Measurements from ENCODE around the gene SLC4A4.

The SLC4A4 gene

DNA sequence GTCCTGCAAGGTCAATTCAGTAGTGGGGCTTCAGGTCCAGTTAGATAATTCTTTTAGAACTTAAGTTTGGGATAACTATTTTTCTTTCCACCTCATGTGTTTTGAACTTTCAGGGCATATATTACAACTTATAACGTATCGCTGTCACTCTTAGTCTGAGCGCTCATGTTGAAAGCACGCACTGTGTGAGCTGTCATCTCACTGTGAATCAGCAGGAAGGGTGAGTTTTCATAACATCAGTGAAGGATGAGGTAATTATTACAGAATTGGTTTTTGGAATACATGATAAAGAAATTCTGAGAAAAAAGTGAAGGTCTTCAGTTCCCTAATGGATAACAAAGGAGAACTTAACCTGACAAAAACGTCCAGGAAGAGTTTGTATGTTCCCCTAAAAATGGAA, 45.1 kb upstream of the SLC4A4 start:
- H4K20me1 ChIP-seq (ENCODE audit: insufficient read depth) = no peaks in the 10 kb centered on the region
- no peaks in the 10 kb centered on the region for H3K36me3 ChIP-seq (ENCODE audit: insufficient read depth)
- H3K4me1 ChIP-seq (ENCODE audit: low read depth, poor library complexity, severe bottlenecking) = no peaks in the 10 kb centered on the region
- no peaks in the 10 kb centered on the region for H3K27me3 ChIP-seq (ENCODE audit: insufficient read depth, low read depth)
- no peaks in the 10 kb centered on the region for H3K79me2 ChIP-seq (ENCODE audit: insufficient read depth, low read depth)
- no peak overlapping the region for H3K27ac ChIP-seq
- H3K9ac ChIP-seq = no peak overlapping the region
- TF ChIP-seq CTCF (conservative IDR thresholded peaks at IDR 0.05; ENCODE audit: low read depth, low read length) = no peak
- no peak overlapping the region for H2AFZ ChIP-seq (ENCODE audit: low read depth)
- no peak overlapping the region for H3K4me2 ChIP-seq
- no peak overlapping the region for H3K4me3 ChIP-seq (IDR thresholded peaks at IDR 0.05; ENCODE audit: insufficient read depth, low read depth, low read length)

- H3K4me2 ChIP-seq = no peak overlapping the region
- no peak overlapping the region for H3K27ac ChIP-seq
- no peaks in the 10 kb centered on the region for H3K36me3 ChIP-seq (ENCODE audit: insufficient read depth)
Observed at GRCh38 chr4:71294301-71294700, 44.5 kb upstream of the SLC4A4 start.

GRCh38 chr4:71296945-71297344, 41.9 kb upstream of the SLC4A4 start:
- Histone ChIP-seq H4K20me1 (ENCODE audit: insufficient read depth) (no peaks in the 10 kb centered on the region), H3K36me3 (ENCODE audit: insufficient read depth) (no peaks in the 10 kb centered on the region), H3K27me3 (ENCODE audit: insufficient read depth, low read depth) (no peaks in the 10 kb centered on the region), H3K4me1 (ENCODE audit: low read depth, poor library complexity, severe bottlenecking) (no peaks in the 10 kb centered on the region), H2AFZ (ENCODE audit: low read depth) (no peak overlapping the region), H3K4me3 (IDR thresholded peaks at IDR 0.05; ENCODE audit: insufficient read depth, low read depth, low read length) (no peak overlapping the region), H3K9ac (no peak overlapping the region), H3K79me2 (ENCODE audit: insufficient read depth, low read depth) (no peaks in the 10 kb centered on the region), H3K4me2 (no peak overlapping the region), H3K27ac (no peak overlapping the region)
- no peak for TF ChIP-seq CTCF (conservative IDR thresholded peaks at IDR 0.05; ENCODE audit: low read depth, low read length)

More at GRCh38 chr4:71294301-71294700, 44.5 kb upstream of the SLC4A4 start:
- H3K4me1 ChIP-seq (ENCODE audit: low read depth, poor library complexity, severe bottlenecking) = no peaks in the 10 kb centered on the region
- no peaks in the 10 kb centered on the region for H3K27me3 ChIP-seq (ENCODE audit: insufficient read depth, low read depth)
- no peak overlapping the region for H3K4me3 ChIP-seq (IDR thresholded peaks at IDR 0.05; ENCODE audit: insufficient read depth, low read depth, low read length)
- H4K20me1 ChIP-seq (ENCODE audit: insufficient read depth) = no peaks in the 10 kb centered on the region
- no peak overlapping the region for H2AFZ ChIP-seq (ENCODE audit: low read depth)
- H3K9ac ChIP-seq = no peak overlapping the region
- H3K79me2 ChIP-seq (ENCODE audit: insufficient read depth, low read depth) = no peaks in the 10 kb centered on the region
- TF ChIP-seq CTCF (conservative IDR thresholded peaks at IDR 0.05; ENCODE audit: low read depth, low read length) = no peak

DNA sequence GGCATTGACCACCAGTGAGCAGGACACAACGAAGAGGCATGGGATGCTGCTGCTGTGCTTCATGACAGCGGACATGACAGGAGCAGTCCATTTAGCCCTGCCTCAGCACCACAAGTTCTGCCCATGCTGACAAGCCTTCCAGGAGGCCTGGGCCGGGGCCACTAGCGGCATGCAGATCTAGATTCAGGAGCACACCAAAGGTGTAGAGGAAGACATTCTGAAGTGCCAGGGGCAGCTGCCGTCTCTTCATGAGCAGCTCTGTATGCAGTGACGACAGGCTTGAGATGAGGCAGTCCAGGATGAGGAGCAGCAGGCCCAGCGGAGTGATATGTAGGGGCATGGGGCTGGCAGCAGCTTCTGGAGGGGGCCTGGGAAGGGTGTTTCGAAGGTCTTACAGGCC, 38.5 kb upstream of the SLC4A4 start:
- no peaks in the 10 kb centered on the region for H3K4me1 ChIP-seq (ENCODE audit: low read depth, poor library complexity, severe bottlenecking)
- TF ChIP-seq CTCF (conservative IDR thresholded peaks at IDR 0.05; ENCODE audit: low read depth, low read length) = no peak
- H3K36me3 ChIP-seq (ENCODE audit: insufficient read depth) = no peaks in the 10 kb centered on the region
- no peak overlapping the region for H2AFZ ChIP-seq (ENCODE audit: low read depth)
- H3K27me3 ChIP-seq (ENCODE audit: insufficient read depth, low read depth) = no peaks in the 10 kb centered on the region
- no peaks in the 10 kb centered on the region for H3K79me2 ChIP-seq (ENCODE audit: insufficient read depth, low read depth)
- H3K4me3 ChIP-seq (IDR thresholded peaks at IDR 0.05; ENCODE audit: insufficient read depth, low read depth, low read length) = no peak overlapping the region
- no peak overlapping the region for H3K9ac ChIP-seq
- H3K27ac ChIP-seq = no peak overlapping the region
- H4K20me1 ChIP-seq (ENCODE audit: insufficient read depth) = no peaks in the 10 kb centered on the region
- H3K4me2 ChIP-seq = no peak overlapping the region

All from KMS-11 (cell line).